OCI-LY3 (cell line): ENCODE results near the gene MBD3L4.

ENCODE experiments used
- CTCF ChIP-seq: fragments of 200-600, 300-600 bp; sonication (generic); IDR thresholded peaks from 2 replicates; pipeline ENCODE4 v1.5.1; 2014; ENCODE audit warnings: antibody characterized with exemption, low read length, low read depth
- EZH2phosphoT487 ChIP-seq: fragments of 200-600 bp; shearing (Covaris generic); IDR thresholded peaks from 2 replicates; pipeline ENCODE4 v1.6.1; 2018; ENCODE audit warnings: antibody characterized with exemption, mixed run types, low read depth

- TF ChIP-seq CTCF (no peak), EZH2phosphoT487 (no peak)
These were observed 28.6 kb upstream of the MBD3L4 start for GRCh38 chr19:7068599-7068998.
